ENCODE data around the gene TANC1.

DNA sequence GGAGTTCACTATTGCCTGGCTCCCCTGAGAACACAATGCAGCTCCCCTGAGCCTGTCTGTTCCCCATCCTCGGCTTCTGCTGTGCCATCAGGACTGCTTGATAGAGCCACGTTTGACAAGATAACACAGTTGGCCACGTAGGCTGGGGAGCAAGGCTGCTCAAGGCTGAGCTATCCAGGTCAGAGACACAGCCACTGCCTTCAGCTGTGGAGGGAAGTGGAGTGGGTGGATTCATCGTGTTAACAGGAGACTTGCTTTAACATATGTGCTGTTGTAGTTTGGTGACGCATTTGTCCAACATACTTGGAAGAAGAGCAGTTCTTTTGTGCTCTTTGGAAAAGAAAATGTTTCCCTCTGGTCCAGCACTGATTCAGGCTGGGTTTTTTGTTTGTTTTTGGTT, 249.2 kb downstream of the TANC1 start:
- TF ChIP-seq, protein P1, sequence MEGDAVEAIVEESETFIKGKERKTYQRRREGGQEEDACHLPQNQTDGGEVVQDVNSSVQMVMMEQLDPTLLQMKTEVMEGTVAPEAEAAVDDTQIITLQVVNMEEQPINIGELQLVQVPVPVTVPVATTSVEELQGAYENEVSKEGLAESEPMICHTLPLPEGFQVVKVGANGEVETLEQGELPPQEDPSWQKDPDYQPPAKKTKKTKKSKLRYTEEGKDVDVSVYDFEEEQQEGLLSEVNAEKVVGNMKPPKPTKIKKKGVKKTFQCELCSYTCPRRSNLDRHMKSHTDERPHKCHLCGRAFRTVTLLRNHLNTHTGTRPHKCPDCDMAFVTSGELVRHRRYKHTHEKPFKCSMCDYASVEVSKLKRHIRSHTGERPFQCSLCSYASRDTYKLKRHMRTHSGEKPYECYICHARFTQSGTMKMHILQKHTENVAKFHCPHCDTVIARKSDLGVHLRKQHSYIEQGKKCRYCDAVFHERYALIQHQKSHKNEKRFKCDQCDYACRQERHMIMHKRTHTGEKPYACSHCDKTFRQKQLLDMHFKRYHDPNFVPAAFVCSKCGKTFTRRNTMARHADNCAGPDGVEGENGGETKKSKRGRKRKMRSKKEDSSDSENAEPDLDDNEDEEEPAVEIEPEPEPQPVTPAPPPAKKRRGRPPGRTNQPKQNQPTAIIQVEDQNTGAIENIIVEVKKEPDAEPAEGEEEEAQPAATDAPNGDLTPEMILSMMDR (IDR thresholded peaks at IDR 0.05), result no peak
- TF ChIP-seq EP300 (IDR thresholded peaks at IDR 0.05) (no peak), POLR2A (IDR thresholded peaks at IDR 0.05) (no peak)
